ENCODE measurements around the gene ASB16. TPM values are rescaled to one million over a fixed set of nuclear protein-coding genes. Genes with fewer than 3 reads are reported as not detected.
"Not testable (repeated sequence)": the region's sequence is repeated elsewhere in the genome, so short reads cannot be mapped to it uniquely, and the experiment has no call there.

ASB16 gene
- total RNA-seq, 1 experiment from 2014 or later, result not detected

DNA sequence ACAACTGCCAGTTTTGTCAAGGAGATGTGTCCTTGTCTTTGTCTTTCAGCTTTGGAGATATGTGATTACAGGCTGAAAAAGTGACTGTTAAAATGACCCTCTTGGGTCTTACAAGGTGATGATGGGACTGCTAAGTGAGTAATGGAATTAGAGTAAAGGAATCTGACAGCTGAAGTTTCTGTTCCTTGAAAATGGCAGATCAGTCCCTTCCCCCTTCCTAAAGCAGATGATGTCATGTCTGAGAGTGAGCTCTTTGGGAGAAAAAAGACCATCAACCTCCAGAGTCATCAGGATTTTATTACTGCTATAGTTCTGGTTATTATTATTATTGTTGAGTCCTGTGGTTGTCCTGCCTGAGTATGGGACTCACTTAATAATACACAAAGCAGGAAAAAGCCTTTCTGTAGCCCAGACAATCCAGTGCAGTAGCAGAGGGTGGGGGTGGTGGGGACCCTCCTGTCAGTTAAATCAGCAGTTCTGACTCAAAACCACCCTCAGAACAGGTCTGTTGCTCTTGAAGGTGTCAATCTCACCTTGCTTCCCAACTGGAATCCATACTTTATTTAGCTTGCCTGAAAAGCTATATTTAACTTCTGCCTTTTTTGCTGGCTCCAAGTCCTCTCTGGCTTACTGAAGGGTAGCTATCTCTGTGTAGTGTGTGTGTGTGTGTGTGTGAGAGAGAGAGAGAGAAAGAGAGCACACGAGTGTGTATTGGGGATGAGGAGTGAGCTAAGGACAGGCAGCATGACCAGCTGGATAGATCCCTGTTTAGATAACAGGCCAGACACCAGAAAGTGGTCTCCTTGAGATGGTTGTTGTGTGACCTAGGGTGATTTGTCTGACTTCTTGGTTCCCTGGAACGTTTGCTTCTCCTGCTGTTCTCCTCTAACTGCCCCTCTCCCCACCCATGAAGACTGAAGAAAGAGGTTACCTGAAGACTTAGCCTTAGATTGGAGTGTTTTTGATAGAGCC is 23.8 kb upstream of the ASB16 start:
- no peak for DNase-seq (ENCODE audit: low read depth)
- in situ Hi-C loops (cut with HindIII; ENCODE audit: low pct_unique_long_range_greater_than_20kb, low sequenced_read_pairs), result no loop called here

DNA sequence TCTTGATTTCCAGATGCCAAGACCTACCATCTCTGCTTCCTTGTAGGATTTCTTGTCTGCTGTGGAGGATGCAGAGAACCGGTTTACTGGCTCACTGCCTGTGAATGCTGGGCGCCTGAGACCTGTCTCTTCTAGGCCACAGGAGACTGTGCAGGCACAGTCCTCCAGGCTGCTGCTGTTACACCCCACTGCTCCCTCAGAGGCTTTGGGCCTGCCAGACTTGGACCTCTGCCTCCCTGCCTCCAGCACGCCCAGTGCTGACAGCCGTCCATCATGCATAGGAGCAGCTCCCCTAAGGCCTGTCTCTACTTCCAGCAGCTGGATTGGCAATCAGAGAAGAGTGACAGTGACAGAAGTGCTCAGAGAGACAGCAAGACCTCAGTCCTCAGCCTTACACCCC is 22.7 kb upstream of the ASB16 start:
- in situ Hi-C loops (cut with HindIII; ENCODE audit: low pct_unique_long_range_greater_than_20kb, low sequenced_read_pairs), result no loop called here
- no peak for DNase-seq (ENCODE audit: low read depth)

DNA sequence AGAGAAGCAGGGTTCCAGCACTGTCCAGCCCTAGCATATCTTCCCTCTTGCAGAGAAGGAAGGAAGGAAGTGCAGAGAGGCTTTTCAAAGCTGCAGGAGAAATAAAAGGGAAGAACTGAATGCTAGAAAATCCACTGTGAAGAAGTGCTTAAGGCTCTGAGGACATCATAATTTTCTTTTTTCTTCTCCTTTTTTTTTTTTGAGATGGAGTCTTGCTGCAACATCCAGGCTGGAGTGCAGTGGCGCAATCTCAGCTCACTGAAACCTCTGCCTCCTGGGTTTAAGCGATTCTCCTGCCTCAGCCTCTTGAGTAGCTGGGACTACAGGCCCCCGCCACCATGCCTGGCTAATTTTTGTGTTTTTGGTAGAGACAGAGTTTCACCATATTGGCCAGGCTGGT is 21.4 kb upstream of the ASB16 start:
- in situ Hi-C loops (cut with HindIII; ENCODE audit: low pct_unique_long_range_greater_than_20kb, low sequenced_read_pairs); DNase-seq (ENCODE audit: low read depth): not testable (repeated sequence)

DNA sequence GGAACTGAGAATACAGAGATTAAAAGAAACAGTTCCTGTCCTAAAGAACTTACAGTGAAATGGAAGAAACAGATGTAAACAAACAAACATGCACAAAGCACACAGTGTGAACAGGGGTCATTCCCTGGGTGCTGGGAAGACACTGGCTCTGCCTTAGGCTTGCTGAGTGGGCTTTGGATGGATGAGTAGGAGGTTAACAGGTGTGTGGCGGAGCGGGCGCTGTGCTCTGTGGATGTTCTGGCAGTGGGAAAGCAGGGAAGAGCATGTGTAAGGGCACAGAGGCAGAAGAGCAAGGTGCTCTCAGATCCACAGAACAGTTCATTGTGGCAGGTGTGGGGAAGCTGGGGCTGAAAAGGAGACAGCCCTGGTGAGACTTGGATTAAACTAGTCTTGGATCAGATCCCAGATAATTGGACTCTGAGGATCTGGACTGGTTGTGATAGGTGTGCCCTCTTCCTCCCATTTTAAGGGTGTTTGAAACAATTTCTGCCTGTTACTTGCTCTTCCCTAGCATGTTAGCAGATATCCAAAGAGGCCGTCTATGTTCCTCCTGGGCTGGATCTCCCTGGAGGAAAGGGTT is 20.7 kb upstream of the ASB16 start:
- in situ Hi-C loops (cut with HindIII; ENCODE audit: low pct_unique_long_range_greater_than_20kb, low sequenced_read_pairs), result no loop called here
- DNase-seq (ENCODE audit: low read depth), result no peak

DNA sequence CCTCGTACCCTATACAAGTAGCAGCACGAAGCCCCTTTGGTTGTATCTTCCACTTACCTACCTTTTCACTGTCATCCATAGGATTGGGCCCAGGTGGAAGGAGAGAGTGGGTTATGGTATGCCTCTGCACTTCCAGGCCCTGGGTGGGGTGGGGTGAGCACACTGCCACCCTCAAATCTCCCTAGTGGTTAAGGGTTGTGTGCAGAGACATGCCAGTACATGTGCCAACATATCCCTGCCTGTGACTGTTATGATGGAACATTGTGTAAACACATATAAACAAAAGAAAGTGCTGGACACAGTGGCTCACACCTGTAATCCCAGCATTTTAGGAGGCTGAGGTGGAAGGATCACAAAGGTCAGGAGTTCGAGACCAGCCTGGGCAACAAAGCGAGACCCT is 17.6 kb upstream of the ASB16 start:
- DNase-seq (ENCODE audit: low read depth), result no peak
- in situ Hi-C loops (cut with HindIII; ENCODE audit: low pct_unique_long_range_greater_than_20kb, low sequenced_read_pairs), result no loop called here

DNA sequence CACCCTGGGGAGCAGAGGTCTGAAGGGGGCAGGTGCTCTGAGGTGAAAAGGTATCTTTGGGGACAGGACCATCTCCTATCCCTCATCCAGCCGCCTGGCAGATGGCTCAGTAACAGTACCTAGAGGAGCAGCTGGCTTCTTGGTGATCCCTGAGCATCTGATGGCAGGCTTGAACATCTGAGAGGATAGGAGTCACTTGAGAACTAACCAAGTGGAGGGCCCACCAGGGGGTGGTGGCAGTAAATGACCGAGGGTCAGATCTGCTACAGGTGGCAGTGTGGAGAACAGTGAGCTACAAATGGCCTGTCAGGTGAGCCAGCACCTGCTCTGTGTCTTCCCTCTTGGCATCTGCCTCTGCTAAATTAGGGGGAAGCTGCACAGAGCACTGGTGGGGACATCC is 15.0 kb upstream of the ASB16 start:
- DNase-seq (ENCODE audit: low read depth), result no peak
- in situ Hi-C loops (cut with HindIII; ENCODE audit: low pct_unique_long_range_greater_than_20kb, low sequenced_read_pairs), result no loop called here

DNA sequence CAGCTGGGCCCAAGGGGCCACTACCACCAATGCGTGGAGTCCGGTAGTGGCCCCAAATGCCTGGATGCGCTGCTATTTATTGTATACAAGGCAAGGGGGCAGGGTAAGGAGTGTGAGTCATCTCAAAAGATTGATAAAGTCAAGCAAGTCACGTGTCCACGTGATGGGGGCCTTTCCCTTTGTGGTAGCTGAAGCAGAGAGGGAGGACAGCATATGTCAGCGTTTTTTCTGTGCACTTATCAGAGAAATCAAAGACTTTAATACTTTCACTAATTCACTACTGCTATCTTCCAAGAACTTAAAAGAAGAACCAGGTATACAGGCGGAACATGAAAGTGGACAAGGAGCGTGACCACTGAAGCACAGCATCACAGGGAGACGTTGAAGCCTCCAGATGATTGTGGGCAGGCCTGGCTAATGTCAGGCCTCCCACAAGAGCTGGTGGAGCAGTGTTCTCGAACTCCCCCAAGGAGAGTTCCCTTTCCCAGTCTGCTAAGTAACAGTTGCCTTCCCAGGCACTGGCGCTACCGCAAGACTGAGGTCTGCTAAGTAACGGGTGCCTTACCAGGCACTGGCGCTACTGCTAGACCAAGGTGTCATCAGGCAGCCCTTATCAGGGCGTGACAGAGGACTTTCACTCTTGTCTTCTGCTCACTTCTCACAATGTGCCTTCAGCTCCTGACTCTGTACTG is 10.8 kb upstream of the ASB16 start:
- in situ Hi-C loops (cut with HindIII; ENCODE audit: low pct_unique_long_range_greater_than_20kb, low sequenced_read_pairs), result no loop called here
- peak; percentile 24 for DNase-seq (ENCODE audit: low read depth)

DNA sequence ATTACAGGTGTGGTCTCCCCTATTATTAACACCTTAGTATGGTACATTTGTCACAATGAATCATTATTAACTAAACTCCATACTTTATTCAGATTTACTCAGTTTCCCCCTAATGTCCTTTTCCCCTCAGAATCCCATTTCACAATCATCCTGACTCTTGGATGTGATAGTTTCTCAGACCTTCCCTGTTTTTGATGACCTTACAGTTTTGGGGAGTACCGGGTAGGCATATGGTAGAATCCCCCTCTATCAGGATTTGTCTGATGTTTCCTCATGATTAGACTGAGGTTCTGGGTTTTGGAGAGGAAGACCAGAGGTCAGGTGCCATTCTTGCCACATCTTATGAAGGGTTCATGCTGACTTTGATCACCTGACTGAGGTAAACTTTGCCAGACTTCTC is 6.0 kb upstream of the ASB16 start:
- in situ Hi-C loops (cut with HindIII; ENCODE audit: low pct_unique_long_range_greater_than_20kb, low sequenced_read_pairs), result no loop called here
- no peak for DNase-seq (ENCODE audit: low read depth)

DNA sequence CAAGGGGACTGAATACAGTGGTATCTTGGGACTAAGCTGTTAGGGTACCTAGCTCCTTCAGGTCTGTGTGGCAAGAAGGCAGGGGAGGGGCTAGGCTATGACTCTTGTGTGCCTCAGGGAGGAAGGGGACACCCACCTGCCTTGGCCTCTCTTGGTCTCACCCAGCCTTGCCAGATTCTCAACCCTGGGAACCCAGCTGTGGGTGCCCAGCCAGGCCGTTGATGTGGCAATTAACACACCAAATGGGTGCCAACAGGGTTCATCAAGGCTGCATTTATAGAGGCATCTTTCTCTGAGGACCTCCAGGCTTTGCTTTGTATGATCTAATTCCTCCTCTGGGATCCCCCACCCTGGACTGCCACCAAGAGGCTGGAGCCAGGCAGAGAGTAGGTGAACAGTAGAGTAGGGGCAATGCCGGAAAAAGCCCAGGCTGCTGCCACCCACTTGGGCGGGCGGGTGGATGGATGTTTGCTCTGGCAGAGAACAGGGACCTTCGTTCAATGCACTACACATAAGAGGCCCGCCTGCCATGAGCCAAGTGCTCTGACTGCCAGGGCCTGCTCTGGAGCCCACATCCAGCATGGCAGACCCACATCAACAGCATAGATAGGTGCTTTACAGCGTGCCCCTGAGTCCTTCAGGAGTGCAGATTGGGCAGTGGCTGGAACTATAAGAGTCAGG is 3.2 kb upstream of the ASB16 start:
- DNase-seq (ENCODE audit: low read depth), result no peak
- in situ Hi-C loops (cut with HindIII; ENCODE audit: low pct_unique_long_range_greater_than_20kb, low sequenced_read_pairs), result no loop called here

DNA sequence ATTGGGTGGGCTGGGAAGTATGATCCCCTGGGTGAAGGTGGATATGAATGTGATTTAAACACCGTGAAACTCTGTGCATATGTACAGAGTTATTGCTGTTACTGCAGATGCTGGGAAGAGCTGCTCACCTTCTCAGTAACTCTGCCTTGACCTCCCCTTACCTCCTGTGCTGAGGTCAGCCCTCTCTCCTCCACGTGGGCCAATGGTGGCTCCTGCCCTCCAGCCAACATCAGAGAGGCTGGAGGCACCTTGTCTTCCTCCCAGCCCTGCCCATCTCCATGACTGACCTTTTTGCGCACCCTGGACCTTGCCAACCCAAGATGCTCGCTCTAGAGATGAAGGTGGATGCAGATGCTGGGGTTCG is 387 bp upstream of the ASB16 start:
- in situ Hi-C loops (cut with HindIII; ENCODE audit: low pct_unique_long_range_greater_than_20kb, low sequenced_read_pairs), result no loop called here
- no peak for DNase-seq (ENCODE audit: low read depth)

DNA sequence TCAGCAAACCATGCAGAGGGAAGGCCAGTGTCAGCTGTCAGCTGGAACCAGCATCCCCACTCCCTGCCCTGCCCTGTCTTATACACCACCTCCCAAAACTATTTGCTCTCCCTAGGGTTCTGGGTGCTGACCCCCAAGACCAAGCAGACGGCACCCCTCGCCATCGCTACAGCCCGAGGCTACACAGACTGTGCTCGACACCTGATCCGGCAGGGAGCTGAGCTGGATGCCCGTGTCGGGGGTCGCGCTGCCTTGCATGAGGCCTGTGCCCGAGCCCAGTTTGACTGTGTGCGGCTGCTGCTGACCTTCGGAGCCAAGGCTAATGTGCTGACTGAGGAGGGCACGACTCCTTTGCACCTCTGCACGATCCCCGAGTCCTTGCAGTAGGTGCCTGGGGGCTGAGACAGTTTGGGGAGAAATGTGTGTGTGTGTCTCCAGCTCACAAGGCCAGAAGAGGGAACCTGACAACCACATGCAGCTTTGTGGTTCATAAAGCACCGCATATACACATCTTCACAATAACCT is 1.5 kb downstream of the ASB16 start:
- no peak for DNase-seq (ENCODE audit: low read depth)
- in situ Hi-C loops (cut with HindIII; ENCODE audit: low pct_unique_long_range_greater_than_20kb, low sequenced_read_pairs), result no loop called here

DNA sequence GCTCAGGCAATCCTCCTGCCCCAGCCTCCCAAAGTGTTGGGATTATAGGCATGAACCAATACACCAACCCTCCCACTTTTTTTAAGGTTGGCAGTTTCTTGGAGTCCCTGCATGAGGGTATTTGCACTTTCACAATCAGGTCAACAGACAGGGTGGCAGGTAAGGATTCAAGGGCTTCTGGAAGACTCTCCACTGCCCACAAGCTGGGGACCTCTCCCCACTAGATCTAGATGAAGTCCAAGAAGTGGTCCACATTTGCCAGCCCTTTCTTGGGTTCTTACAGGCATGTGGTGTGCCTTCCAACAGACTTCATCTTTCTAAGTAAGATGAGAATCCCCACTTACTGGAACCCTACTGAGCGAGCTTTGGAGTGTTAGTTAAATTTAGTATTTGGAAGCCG is 3.9 kb downstream of the ASB16 start:
- in situ Hi-C loops (cut with HindIII; ENCODE audit: low pct_unique_long_range_greater_than_20kb, low sequenced_read_pairs), result no loop called here
- DNase-seq (ENCODE audit: low read depth), result no peak

DNA sequence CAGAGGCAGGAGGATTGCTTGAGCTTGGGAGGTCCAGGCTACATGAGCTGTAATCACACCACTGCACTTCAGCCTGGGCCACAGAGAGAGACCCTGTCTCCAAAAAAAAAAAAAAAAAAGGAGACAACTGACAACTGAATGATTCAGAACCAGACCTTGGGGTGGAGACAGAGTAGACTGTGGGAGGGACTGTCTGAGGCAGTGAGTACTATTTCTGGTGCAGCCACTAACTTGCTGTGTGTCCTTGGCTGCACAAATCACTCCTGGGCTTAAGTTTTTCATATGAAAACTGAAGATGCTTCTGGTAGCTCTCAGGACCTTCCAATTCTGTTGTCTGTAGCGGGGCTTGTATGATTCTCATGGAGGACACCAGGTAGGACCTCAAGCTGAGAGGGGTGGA is 5.8 kb downstream of the ASB16 start:
- in situ Hi-C loops (cut with HindIII; ENCODE audit: low pct_unique_long_range_greater_than_20kb, low sequenced_read_pairs), result no loop called here

DNA sequence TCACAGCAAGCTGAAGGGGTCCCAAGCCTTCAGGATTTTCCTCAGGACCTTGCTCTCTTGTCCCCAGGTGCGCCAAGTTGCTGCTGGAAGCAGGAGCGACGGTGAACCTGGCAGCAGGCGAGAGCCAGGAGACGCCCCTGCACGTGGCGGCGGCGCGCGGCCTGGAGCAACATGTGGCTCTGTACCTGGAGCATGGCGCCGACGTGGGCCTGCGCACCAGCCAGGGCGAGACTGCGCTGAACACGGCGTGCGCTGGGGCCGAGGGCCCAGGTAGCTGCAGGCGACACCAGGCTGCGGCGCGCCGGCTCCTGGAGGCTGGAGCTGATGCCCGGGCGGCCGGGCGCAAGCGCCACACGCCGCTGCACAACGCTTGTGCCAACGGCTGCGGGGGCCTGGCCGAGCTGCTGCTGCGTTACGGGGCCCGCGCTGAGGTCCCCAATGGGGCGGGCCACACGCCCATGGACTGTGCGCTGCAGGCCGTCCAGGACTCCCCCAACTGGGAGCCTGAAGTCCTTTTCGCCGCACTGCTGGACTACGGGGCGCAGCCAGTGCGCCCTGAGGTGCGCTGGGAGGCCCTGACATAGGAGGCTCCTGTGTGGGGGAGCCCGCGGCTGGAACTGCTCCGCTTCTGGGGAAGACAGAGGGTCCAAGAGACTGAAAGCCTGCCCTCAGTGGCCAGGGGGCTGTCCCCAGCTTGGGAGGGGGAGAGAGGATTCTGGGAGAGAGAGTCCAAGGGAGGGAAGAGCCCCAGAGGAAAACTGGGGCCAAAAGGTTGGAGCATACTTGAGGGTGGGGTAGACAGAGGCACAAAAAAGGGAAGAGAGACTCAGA is 6.4 kb downstream of the ASB16 start:
- in situ Hi-C loops (cut with HindIII; ENCODE audit: low pct_unique_long_range_greater_than_20kb, low sequenced_read_pairs), result no loop called here
- no peak for DNase-seq (ENCODE audit: low read depth)

More for the DNA sequence above, 5.8 kb downstream of the ASB16 start:
- DNase-seq (ENCODE audit: low read depth), result no peak

DNA sequence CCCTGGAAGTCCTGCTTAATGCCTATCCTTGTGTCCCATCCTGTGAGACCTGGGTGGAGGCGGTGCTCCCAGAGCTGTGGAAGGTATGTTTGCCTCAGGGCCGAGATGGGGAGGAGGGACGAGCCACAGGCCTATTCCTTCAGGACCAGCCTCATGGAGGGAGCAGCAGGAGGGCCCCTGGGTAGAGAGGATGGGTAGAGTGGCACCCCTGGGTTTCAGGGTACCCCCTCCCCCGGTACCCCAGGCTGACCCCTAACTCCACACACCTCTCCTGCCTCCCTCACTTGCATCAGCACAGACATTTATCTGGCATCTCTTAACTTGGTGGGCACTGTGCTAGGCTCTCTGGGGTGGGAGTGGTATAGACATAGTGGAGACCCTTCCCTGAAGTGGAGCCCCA is 7.1 kb downstream of the ASB16 start:
- in situ Hi-C loops (cut with HindIII; ENCODE audit: low pct_unique_long_range_greater_than_20kb, low sequenced_read_pairs), result no loop called here
- no peak for DNase-seq (ENCODE audit: low read depth)

DNA sequence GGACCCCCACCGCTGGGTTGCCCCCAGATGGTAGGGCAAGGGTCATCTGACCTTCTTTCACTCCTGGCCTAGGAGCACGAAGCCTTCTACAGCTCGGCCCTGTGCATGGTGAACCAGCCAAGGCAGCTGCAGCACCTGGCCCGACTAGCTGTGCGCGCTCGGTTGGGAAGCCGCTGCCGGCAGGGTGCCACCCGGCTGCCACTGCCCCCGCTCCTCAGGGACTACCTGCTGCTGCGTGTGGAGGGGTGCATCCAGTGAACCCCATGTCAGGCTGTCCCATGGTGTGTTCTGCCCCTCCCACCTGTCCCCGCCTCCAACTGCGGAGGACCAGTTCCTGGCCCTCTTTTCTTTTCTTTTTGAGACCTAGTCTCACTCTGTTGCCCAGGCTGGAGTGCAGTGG is 7.6 kb downstream of the ASB16 start:
- no peak for DNase-seq (ENCODE audit: low read depth)
- in situ Hi-C loops (cut with HindIII; ENCODE audit: low pct_unique_long_range_greater_than_20kb, low sequenced_read_pairs), result no loop called here

DNA sequence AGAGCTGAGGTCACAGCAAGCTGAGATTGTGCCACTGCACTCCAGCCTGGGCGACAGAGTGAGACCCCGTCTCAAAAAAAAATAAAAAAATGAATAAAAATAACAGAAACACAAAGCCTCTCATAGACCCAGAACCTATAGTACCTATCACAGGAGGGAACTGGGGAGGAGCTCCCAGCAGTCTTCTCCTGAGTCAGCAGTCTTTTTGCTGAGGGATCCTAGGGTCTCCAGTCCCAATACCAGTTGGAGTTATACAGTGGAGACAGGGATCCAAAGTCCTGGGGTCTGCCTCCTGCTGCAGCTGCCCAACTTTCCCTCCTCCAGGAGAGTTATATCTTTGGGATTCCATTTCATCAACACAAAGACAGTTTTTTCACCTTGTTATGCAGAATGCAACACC is 12.5 kb downstream of the ASB16 start:
- in situ Hi-C loops (cut with HindIII; ENCODE audit: low pct_unique_long_range_greater_than_20kb, low sequenced_read_pairs), result no loop called here
- DNase-seq (ENCODE audit: low read depth), result no peak

All from Caki2 (cell line).